GM23338 (cell line): ENCODE measurements around the gene KBTBD4. TPM values are rescaled to one million over a fixed set of nuclear protein-coding genes. Genes with fewer than 3 reads are reported as not detected.

Experiments
- ATAC-seq: fragments of 200-7000 bp; cut with Tn5 transposase; 3 replicates; pipeline ENCODE4 v1.9.1; 2020
- DNase-seq: peaks from one replicate; pipeline ENCODE4 v3.0.0-alpha.2; 2015; ENCODE audit warnings: low spot score
- H2AFZ ChIP-seq: fragments of 200-600 bp; sonication (generic); 2 replicates; pipeline ENCODE4 v1.8.0; 2016; ENCODE audit warnings: antibody characterized with exemption, mild to moderate bottlenecking, moderate library complexity
- H3F3A ChIP-seq: fragments of 200-600 bp; sonication (generic); replicated peaks from 2 replicates; pipeline ENCODE4 v1.8.0; 2017; ENCODE audit warnings: antibody characterized with exemption, mixed run types, low read depth
- H3K27ac ChIP-seq: fragments of 200-600 bp; sonication (generic); 2 replicates; pipeline ENCODE4 v1.6.1; 2016; ENCODE audit warnings: low read depth
- H3K27me3 ChIP-seq: fragments of 200-600 bp; sonication (generic); 2 replicates; pipeline ENCODE4 v1.8.0; 2016; ENCODE audit warnings: mild to moderate bottlenecking, mixed run types, moderate library complexity; ENCODE audit not compliant: insufficient read depth
- H3K36me3 ChIP-seq: fragments of 200-600 bp; sonication (generic); 2 replicates; pipeline ENCODE4 v1.8.0; 2016; ENCODE audit warnings: mild to moderate bottlenecking; ENCODE audit not compliant: insufficient read depth
- H3K4me1 ChIP-seq: fragments of 200-600 bp; sonication (generic); 2 replicates; pipeline ENCODE4 v1.8.0; 2016; ENCODE audit warnings: mild to moderate bottlenecking, moderate library complexity; ENCODE audit not compliant: insufficient read depth
- H3K4me2 ChIP-seq: fragments of 200-600 bp; sonication (generic); 2 replicates; pipeline ENCODE4 v1.7.1; 2017; ENCODE audit warnings: mixed run types
- H3K4me3 ChIP-seq: fragments of 200-600 bp; sonication (generic); 2 replicates; pipeline ENCODE4 v1.6.1; 2016; ENCODE audit warnings: mixed run types
- H3K79me2 ChIP-seq: fragments of 200-600 bp; sonication (generic); replicated peaks from 2 replicates; pipeline ENCODE4 v1.8.0; 2017; ENCODE audit warnings: mild to moderate bottlenecking; ENCODE audit not compliant: insufficient read depth
- H3K9me2 ChIP-seq: fragments of 200-600 bp; sonication (generic); 2 replicates; pipeline ENCODE4 v1.8.0; 2017; ENCODE audit not compliant: insufficient read depth
- H4K20me1 ChIP-seq: fragments of 200-600 bp; sonication (generic); replicated peaks from 2 replicates; pipeline ENCODE4 v1.8.0; 2017; ENCODE audit warnings: mild to moderate bottlenecking; ENCODE audit not compliant: insufficient read depth
- H3K27ac Mint-ChIP-seq: 2 replicates; pipeline ENCODE4 v1.8.0; 2020; ENCODE audit warnings: inconsistent platforms, mild to moderate bottlenecking, moderate library complexity, mixed read lengths
- H3K27me3 Mint-ChIP-seq: 3 replicates; pipeline ENCODE4 v1.8.0; 2022; ENCODE audit warnings: low read depth, mild to moderate bottlenecking, moderate library complexity, mixed read lengths, inconsistent platforms; ENCODE audit not compliant: insufficient read depth, poor library complexity
- H3K36me3 Mint-ChIP-seq: 3 replicates; pipeline ENCODE4 v1.8.0; 2021; ENCODE audit warnings: low read depth, mild to moderate bottlenecking, inconsistent platforms, moderate library complexity, mixed read lengths
- H3K4me1 Mint-ChIP-seq: 3 replicates; pipeline ENCODE4 v1.8.0; 2020; ENCODE audit warnings: mild to moderate bottlenecking, inconsistent platforms, mixed read lengths
- H3K4me3 Mint-ChIP-seq: 3 replicates; pipeline ENCODE4 v1.8.0; 2021; ENCODE audit warnings: moderate library complexity, mild to moderate bottlenecking, inconsistent platforms, mixed read lengths
- H3K9me3 Mint-ChIP-seq: 3 replicates; pipeline ENCODE4 v1.8.0; 2020; ENCODE audit warnings: moderate library complexity, mild to moderate bottlenecking, inconsistent platforms, mixed read lengths
- CREB1 ChIP-seq: fragments of 250-450 bp; sonication (Bioruptor Pico); IDR thresholded peaks from 2 replicates; pipeline ENCODE4 v1.5.0; 2020; ENCODE audit warnings: low read depth, mild to moderate bottlenecking, moderate library complexity
- EZH2 ChIP-seq: fragments of 200-600 bp; sonication (generic); IDR thresholded peaks from one replicate; pipeline ENCODE4 v1.8.0; 2017; ENCODE audit warnings: antibody characterized with exemption, mild to moderate bottlenecking, low read depth; ENCODE audit not compliant: unreplicated experiment
- JUNB ChIP-seq: IDR thresholded peaks from one replicate; pipeline ENCODE4 v1.6.1; 2016; ENCODE audit warnings: antibody characterized with exemption; ENCODE audit not compliant: unreplicated experiment
- NANOG ChIP-seq: IDR thresholded peaks from 2 replicates; pipeline ENCODE4 v1.6.1; 2016; ENCODE audit warnings: antibody characterized with exemption, borderline replicate concordance
- POLR2AphosphoS5 ChIP-seq: IDR thresholded peaks from 2 replicates; pipeline ENCODE4 v1.6.1; 2016; ENCODE audit warnings: antibody characterized with exemption, low read depth
- STAT1 ChIP-seq: IDR thresholded peaks from one replicate; pipeline ENCODE4 v1.6.1; 2016; ENCODE audit warnings: antibody characterized with exemption; ENCODE audit not compliant: unreplicated experiment
- ZNF114 ChIP-seq: fragments of 250-450 bp; sonication (Bioruptor Pico); IDR thresholded peaks from 2 replicates; pipeline ENCODE4 v1.5.0; 2020; ENCODE audit warnings: mild to moderate bottlenecking, moderate library complexity
- ZNF331 ChIP-seq: fragments of 250-450 bp; sonication (Bioruptor Pico); IDR thresholded peaks from 2 replicates; pipeline ENCODE4 v1.5.0; 2020; ENCODE audit warnings: low read depth, mild to moderate bottlenecking, moderate library complexity
- ZNF462 ChIP-seq: fragments of 250-450 bp; sonication (Bioruptor Pico); IDR thresholded peaks from 2 replicates; pipeline ENCODE4 v1.5.0; 2020; ENCODE audit warnings: mild to moderate bottlenecking, moderate library complexity
- polyA plus RNA-seq: library from polyadenylated mRNA; unstranded; fragments of >200 nt; fragmentation: Nextera tagmentation; extraction: Ambion mirVana; gene quantifications from 2 replicates; pipeline ENCODE4 v1.2.1, GENCODE V29; 2016
- total RNA-seq: library from RNA; depleted of rRNA; stranded (reverse); fragments of >200 nt; shearing (Covaris generic); gene quantifications from 2 replicates; pipeline ENCODE4 v1.2.3, GENCODE V29; 2014
- TF ChIP-seq, protein P1 (sequence below), 2 experiments: fragments of 200-600 bp in 1 of 2; sonication (generic) in 1 of 2; conservative IDR thresholded peaks; 2 replicates each; pipeline versions ENCODE4 v1.5.1 to v1.6.1; 2016 to 2017; ENCODE audit warnings: antibody characterized with exemption in 2 of 2, low read depth in 2 of 2, mild to moderate bottlenecking in 2 of 2, moderate library complexity in 1 of 2
- TF ChIP-seq, protein P2 (sequence below): IDR thresholded peaks from one replicate; pipeline ENCODE4 v1.6.1; 2018; ENCODE audit warnings: antibody characterized with exemption; ENCODE audit not compliant: unreplicated experiment
- TF ChIP-seq, protein P3 (sequence below): IDR thresholded peaks from 2 replicates; pipeline ENCODE4 v1.6.1; 2016; ENCODE audit warnings: antibody characterized with exemption

KBTBD4 gene
- total and polyA plus RNA-seq, 2 experiments from 2014 or later: 5.8 to 16.6 TPM

- no peak overlapping the region for H3K4me3 Mint-ChIP-seq
- Histone ChIP-seq H3K4me2 (no peak overlapping the region), H3K4me3 (no peak overlapping the region), H4K20me1 (no peaks in the 10 kb centered on the region; the same call in 1 of the 2 replicates), H3K9me2 (0 out of 2 replicates have a peak, but pooled peaks cover 6% of the 10 kb centered on the region), H3F3A (no peaks in the 10 kb centered on the region), H3K79me2 (no peaks in the 10 kb centered on the region), H3K36me3 (peaks cover 6% of the 10 kb centered on the region; the same call in 1 of the 2 replicates), H3K4me1 (peaks cover 8% of the 10 kb centered on the region), H3K27me3 (peaks cover 29% of the 10 kb centered on the region), H3K27ac (no peak overlapping the region), H2AFZ (no peak overlapping the region)
- no peak for TF ChIP-seq STAT1
- TF ChIP-seq ZNF462: no peak
- no peak for TF ChIP-seq EZH2
- TF ChIP-seq, protein P1, sequence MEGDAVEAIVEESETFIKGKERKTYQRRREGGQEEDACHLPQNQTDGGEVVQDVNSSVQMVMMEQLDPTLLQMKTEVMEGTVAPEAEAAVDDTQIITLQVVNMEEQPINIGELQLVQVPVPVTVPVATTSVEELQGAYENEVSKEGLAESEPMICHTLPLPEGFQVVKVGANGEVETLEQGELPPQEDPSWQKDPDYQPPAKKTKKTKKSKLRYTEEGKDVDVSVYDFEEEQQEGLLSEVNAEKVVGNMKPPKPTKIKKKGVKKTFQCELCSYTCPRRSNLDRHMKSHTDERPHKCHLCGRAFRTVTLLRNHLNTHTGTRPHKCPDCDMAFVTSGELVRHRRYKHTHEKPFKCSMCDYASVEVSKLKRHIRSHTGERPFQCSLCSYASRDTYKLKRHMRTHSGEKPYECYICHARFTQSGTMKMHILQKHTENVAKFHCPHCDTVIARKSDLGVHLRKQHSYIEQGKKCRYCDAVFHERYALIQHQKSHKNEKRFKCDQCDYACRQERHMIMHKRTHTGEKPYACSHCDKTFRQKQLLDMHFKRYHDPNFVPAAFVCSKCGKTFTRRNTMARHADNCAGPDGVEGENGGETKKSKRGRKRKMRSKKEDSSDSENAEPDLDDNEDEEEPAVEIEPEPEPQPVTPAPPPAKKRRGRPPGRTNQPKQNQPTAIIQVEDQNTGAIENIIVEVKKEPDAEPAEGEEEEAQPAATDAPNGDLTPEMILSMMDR (conservative IDR thresholded peaks at IDR 0.05; ENCODE audit: low read depth in 2 of 2): no peak
- no peak for TF ChIP-seq CREB1
- no peak for TF ChIP-seq ZNF331 (CRISPR knock-in tag)
- no peak for TF ChIP-seq JUNB
- TF ChIP-seq, protein P2, sequence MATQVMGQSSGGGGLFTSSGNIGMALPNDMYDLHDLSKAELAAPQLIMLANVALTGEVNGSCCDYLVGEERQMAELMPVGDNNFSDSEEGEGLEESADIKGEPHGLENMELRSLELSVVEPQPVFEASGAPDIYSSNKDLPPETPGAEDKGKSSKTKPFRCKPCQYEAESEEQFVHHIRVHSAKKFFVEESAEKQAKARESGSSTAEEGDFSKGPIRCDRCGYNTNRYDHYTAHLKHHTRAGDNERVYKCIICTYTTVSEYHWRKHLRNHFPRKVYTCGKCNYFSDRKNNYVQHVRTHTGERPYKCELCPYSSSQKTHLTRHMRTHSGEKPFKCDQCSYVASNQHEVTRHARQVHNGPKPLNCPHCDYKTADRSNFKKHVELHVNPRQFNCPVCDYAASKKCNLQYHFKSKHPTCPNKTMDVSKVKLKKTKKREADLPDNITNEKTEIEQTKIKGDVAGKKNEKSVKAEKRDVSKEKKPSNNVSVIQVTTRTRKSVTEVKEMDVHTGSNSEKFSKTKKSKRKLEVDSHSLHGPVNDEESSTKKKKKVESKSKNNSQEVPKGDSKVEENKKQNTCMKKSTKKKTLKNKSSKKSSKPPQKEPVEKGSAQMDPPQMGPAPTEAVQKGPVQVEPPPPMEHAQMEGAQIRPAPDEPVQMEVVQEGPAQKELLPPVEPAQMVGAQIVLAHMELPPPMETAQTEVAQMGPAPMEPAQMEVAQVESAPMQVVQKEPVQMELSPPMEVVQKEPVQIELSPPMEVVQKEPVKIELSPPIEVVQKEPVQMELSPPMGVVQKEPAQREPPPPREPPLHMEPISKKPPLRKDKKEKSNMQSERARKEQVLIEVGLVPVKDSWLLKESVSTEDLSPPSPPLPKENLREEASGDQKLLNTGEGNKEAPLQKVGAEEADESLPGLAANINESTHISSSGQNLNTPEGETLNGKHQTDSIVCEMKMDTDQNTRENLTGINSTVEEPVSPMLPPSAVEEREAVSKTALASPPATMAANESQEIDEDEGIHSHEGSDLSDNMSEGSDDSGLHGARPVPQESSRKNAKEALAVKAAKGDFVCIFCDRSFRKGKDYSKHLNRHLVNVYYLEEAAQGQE: no peak
- TF ChIP-seq NANOG: no peak
- TF ChIP-seq POLR2AphosphoS5: no peak
- no peak for TF ChIP-seq ZNF114
- TF ChIP-seq, protein P3, sequence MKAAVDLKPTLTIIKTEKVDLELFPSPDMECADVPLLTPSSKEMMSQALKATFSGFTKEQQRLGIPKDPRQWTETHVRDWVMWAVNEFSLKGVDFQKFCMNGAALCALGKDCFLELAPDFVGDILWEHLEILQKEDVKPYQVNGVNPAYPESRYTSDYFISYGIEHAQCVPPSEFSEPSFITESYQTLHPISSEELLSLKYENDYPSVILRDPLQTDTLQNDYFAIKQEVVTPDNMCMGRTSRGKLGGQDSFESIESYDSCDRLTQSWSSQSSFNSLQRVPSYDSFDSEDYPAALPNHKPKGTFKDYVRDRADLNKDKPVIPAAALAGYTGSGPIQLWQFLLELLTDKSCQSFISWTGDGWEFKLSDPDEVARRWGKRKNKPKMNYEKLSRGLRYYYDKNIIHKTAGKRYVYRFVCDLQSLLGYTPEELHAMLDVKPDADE: no peak
- DNase-seq (no peak), ATAC-seq (no peak)
- H3K27ac Mint-ChIP-seq: no peak overlapping the region
- no peaks in the 10 kb centered on the region for H3K9me3 Mint-ChIP-seq
- peaks cover 28% of the 10 kb centered on the region for H3K27me3 Mint-ChIP-seq
- H3K4me1 Mint-ChIP-seq: peaks cover 6% of the 10 kb centered on the region; the same call in 2 of the 3 replicates
- peaks cover 33% of the 10 kb centered on the region for H3K36me3 Mint-ChIP-seq
Measured at GRCh38 chr11:47587039-47587716, 8.4 kb upstream of the KBTBD4 start.
